GM19239 (cell line): Measurements from ENCODE around the gene GDPD5.

Source experiments
- DNase-seq: peaks from one replicate; pipeline ENCODE4 v3.0.0; 2011; ENCODE audit warnings: low spot score; ENCODE audit not compliant: insufficient read length
- FAIRE-seq: peaks from 2 replicates; lab custom pipeline; 2011; peaks lifted over from hg19 to GRCh38; lab: Jason Lieb, UNC

Gene GDPD5

DNA sequence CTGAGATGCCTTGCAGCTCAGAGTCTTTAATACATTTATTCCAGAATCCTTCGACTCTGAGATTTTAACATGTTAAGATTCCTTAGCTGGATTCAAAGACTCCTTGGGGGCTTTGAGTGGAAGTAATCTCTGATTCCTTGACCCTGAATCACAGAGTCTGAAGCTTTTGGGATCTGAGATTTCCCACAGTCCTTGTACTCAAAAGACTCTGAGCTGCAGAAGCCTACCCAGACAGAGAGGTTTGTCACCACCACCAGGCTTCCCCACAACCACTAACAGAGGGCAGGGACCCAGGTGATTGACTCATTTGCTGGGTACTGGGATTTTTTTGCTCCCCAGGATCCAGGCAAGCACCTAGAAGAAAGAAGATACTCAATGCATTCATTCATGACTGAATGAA is 34.9 kb upstream of the GDPD5 start:
- FAIRE-seq (no peak), DNase-seq (no peak)

DNA sequence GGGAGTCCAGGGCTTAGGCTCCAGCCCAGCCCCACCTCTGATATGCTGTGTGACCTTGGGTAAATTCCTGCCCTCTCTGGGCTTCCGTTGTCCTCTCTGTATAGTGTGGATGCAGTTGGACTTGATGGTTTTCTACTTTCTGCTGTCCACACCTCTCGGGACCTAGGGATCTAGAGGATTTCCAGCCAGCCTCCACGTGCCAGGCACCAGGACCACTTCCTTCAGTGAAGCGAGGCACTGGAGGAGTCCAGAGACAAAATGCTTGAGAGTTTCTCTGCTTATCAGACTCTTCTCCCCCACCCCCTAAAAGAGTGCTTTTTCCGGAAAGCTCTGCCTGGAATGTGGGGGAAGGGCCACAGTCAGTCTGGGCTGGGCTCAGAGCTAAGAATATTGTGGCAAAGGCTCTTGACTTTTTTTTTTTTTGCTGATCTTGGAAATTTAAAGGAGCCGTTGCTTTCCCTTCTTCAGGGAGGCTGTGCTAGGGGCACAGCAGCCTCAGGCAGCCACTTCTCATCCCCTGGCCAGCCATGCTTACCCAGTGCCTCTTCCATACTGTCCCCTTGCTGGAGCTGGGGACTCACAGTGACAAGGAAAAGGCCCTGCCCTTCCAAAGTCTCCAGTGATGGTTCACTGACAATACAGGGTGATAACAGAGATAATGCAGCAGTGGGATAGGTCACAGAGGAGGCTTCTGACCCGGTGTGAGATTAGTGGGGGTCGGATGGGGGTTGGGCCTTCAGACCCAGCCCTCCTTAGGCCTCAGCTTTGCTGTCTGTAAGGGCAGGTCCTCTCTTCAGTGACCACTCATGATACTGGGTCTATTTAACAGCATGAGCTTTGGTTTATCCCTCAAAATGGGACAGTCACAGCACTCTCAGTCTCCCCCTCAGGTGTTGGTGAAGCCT is 33.5 kb upstream of the GDPD5 start:
- no peak for FAIRE-seq
- no peak for DNase-seq

DNA sequence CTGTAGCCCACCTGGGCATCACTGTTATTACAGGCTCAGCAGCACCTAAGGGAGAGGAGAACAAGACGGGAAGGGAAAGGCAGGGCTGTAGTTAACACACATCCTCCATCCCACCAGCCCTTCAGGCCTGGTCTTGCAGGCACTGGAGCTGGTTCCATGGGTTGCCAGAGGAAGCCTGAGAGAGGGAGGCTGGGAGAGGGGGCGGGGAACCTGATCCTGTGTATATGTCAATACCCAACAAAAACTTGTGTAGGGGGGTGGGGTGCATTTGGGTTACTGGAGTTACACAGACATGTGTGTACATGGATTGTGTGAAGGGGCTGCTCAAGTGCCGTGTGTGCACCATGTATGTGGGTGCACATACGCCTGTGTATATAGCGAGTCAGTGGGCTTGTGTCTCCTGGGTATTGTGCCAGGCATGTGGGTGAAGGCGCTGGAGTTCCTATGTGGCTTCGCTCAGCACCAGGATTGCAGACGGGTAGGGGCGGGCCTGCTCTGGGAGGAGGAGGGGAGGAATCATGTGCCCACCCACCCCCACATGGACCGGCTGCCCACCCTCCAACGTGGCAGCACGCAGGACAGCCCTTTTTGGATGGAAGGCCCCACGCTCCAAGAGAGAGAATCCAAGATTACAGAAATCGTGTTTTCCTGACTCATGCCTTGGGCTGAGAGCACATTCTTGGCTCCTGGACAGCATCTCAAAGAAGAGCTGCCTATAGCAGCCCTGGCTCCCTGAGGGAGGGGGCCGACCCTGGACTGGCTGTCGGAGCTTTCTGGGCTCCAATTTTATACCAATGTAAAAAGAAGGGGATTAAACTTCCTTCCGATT is 32.1 kb upstream of the GDPD5 start:
- no peak for FAIRE-seq

DNA sequence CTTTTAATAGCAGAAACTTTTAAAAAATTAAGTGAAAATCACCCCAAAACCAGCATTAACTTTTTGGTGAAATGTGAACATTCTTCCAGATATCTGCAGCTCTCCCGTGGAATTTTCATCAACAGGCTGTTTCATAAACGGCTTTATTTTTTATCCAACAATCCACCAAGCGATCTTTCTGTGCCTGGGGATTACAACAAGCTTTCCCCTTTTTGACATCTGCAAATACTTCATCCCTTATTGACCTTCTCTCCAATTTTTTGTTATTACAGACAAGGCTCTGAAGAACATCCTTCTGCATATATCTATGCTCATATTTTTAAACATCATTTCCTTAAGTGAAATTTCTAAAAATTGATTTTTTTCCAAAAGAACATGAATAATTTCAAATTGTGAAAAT is 30.5 kb upstream of the GDPD5 start:
- DNase-seq = no peak
- no peak for FAIRE-seq

More for the DNA sequence above, 32.1 kb upstream of the GDPD5 start:
- no peak for DNase-seq

DNA sequence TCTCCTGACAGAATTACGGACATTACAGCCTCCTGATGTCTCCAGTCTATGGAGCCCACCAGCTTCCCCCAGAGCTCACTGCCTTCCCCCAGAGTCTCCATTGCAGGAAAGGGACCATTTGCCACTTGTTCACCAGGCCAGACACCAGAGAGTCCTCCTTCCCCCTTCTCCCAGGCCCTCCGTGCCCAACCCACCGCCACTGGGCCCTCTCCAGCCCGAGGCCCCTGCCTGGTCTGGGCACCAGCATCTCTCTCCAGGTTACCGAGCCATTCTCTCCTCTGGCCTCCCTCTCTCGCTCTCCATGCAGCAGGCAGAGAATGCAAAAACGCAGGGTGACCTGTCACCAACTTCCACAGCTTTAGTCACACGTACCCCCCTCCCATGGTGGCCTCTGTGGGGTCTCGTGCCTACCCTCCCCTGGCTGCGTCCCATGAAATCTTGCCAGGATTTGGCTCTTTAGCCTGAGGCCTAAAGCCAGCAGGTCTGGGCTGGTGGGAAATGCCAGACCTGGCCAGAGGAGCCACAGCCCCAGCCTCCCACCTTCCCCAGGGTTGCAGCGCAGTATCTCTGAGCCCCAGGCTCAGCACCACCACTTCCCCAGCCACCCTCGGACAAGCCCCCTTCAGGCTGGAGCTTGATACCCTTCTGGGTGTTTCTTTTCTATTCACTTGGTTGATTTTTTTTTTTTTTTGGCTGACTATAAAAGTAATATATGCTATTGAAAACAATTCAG is 29.5 kb upstream of the GDPD5 start:
- DNase-seq = no peak
- FAIRE-seq = no peak

DNA sequence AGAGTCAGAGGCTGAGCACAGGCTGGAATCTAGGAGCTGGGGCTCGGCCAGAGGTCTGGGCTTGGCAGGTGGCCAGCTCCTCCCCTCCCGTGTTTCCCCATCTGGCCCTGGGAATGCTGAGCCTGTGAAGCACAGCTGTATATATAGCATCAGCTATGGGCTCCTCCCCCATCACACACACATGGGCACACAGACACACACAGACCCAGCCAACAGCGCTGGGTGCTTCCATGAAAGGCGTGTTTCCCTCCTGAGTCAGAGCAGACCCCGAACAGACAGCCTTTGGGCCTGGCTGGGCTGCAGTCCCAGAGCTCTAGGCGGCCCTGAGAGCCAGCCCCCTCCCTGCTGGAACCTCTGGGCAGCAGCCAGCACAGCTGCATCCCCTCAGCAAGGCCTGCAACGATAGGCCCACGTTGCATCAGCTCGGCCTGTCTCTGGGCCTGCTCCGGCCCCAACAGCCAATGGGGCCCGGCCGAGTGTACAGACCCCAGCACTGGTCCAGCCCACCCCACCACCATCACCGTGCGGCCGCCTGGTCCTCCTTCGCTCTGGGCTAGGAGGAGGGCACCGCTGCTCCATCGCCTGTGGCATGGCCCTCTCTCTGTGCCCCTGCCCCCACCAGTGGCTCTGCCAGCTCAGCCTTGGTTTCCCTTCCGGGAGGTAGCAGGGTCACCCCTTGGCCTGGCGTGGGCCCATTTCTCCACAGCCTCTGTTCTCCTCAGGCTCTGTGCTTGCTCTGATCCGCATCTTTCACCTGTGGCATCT is 28.7 kb upstream of the GDPD5 start:
- DNase-seq (no peak), FAIRE-seq (no peak)

DNA sequence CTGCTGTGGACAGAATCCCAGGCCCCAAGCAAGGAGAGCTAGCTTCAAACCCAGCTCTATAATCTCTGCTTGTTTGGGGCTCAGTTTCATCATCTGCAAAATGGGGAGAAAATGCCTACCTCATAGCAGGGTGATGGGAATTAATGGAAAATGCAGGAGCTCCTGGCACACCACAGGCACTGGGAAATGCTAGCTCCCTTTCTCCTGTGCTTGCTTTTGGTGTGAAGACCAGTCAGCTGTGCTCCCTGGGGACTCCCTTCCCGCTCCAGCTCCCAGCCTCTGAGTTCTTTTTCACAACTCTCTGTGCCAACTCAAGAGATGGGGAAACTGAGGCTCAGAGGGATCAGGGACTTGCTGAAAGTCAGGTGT is 28.1 kb upstream of the GDPD5 start:
- FAIRE-seq = no peak

DNA sequence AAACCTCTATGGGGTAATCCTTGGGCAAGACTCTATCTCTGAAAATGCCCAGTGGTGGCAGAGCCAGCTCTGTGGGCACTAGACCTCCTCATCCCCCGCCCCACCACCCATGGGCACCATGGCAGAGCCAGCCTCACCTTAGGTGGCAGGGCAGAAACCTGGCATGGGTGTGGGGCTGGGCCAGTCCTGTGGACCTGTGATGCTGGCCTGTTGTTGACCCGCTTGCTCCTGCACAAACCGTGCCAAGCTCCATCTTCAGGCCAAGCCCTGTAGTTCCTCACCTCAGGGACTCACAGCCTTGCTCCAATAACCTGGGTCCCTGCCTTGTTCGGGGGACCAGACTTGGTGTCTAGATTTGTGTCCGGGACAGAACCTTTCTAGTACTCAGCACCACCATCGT is 27.4 kb upstream of the GDPD5 start:
- DNase-seq (no peak), FAIRE-seq (no peak)

More for the DNA sequence above, 28.1 kb upstream of the GDPD5 start:
- no peak for DNase-seq

DNA sequence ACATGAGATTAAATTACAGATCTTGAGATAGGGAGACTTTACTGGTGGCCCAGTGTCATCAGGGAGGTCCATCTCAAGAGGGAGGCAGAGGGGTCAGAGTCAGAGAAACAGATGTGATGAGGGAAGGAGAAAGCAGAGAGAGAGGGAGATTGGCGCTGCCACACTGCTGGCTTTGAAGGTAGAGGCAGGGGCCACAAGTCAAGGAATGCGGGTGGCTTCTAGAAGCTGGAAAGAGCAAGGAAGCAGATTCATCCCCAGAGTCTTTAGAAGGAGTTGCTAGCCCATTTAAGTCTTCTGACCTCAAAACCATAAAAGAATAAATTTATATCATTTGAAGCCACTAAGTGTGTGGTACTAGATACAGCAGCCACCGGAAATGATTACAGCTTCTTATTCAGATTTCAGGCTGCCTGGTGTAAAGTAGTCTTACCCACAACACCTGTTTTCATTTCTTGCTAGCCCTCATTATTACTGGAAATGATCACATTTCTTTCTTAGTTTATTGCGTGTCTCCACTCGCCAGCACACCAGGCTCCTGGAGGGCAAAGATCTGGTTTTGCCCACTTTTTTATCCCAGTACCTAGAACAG is 23.7 kb upstream of the GDPD5 start:
- FAIRE-seq = no peak
- no peak for DNase-seq

DNA sequence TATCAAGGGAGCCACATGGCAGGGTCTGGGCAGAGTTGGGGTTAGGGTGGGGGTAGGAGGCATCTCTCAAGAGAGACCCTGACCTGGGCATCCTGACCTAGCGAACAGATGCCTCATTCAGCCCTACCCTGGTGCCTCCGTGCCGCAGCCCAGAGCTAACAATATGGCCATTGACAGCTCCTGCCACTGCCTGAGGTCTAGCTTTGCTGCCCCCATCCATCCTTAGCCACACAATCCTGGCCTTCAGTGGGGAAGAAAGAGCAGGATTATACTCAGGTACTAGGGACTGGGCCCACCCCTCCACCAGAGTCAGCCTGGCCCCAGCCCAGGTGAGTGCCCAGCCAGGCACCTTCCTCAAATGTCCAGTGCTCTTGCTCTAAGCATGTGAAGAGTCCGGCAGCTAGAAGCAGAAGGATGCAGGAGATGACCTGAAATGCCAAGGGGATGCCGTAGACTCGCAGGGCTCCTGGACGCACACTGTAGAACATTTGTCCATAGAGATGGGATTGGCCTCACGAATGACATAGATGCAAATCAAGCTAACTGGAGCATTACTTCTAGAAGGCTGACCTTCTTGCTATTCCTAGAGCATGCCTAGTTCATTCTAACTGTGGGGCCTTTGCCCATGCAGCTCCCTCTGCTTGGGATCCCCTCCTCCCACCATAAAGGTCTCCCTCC is 23.0 kb upstream of the GDPD5 start:
- FAIRE-seq (no peak), DNase-seq (no peak)

DNA sequence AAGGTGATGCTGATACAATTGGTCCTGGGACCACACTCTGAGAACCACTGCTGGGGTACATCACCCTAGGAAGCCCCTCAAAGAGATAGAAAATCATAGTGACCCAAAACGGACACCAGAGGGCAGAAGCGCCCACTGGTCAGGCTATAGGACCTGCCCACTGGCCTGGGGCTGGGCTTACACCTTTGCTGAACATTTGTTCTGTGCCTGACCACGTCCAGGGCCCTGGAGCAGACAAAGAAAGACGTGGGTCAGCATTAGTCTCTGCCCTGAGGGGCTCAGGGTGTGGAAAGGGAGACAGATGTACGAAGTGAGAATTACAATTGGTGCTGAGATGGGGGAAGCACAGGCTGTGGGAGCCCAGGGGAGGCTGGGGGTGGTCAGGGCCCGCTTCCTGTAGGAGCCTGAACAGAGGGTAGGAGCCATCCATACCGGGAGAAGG is 21.9 kb upstream of the GDPD5 start:
- peak; percentile 53 for FAIRE-seq
- DNase-seq = peak; percentile 61

DNA sequence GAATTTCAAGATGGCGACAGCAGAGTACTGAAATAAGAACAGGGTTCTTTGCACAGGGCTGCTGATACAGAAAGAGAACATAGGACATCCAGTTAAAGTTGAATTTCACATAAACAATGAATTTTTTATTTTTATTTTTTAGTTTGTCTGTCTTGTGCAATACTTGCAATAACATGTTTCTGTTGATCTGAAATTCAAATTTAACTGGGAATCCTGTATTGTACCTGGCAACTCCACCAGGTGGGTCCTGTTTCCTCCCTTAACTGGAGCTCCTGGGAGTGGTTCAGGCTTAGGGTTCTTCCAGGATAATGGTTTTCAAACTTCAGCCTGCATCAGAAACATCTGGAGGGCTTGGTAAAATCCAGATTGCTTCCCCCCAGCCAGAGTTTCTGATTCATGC is 21.4 kb upstream of the GDPD5 start:
- DNase-seq (no peak), FAIRE-seq (no peak)

DNA sequence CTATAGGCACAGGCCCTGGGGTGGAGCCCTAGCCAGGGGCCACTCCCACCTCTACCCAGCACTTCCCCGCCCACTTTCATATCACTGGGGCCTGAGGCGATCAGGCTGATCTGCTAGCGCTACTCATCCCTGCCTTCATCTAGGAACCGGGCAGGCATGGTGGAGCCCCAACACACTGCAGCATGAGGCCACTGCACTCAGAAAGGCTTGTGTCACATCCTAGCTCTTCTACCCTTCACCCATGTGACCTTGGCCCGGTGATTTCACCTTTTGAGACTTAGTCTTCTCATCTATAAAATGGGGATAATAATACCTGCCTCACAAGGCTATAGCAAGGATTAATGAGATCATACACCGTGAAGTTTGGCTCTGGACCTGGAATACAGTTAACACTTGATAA is 18.1 kb upstream of the GDPD5 start:
- DNase-seq (no peak), FAIRE-seq (no peak)

DNA sequence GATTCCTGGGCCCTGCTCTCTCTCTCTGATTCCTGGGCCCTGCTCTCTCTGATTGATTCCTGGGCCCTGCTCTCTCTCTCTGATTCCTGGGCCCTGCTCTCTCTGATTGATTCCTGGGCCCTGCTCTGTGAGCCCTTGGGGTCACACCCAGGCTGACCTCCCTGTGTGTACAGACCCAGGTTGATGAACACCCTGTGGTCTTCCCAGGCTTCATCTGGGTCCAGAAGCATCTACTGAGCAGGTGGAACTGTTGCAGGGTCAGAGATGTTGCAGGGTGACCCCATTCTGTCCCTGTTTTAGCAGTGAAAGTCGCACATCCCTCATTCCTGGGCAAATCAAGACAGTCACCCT is 16.3 kb upstream of the GDPD5 start:
- DNase-seq = no peak
- no peak for FAIRE-seq

DNA sequence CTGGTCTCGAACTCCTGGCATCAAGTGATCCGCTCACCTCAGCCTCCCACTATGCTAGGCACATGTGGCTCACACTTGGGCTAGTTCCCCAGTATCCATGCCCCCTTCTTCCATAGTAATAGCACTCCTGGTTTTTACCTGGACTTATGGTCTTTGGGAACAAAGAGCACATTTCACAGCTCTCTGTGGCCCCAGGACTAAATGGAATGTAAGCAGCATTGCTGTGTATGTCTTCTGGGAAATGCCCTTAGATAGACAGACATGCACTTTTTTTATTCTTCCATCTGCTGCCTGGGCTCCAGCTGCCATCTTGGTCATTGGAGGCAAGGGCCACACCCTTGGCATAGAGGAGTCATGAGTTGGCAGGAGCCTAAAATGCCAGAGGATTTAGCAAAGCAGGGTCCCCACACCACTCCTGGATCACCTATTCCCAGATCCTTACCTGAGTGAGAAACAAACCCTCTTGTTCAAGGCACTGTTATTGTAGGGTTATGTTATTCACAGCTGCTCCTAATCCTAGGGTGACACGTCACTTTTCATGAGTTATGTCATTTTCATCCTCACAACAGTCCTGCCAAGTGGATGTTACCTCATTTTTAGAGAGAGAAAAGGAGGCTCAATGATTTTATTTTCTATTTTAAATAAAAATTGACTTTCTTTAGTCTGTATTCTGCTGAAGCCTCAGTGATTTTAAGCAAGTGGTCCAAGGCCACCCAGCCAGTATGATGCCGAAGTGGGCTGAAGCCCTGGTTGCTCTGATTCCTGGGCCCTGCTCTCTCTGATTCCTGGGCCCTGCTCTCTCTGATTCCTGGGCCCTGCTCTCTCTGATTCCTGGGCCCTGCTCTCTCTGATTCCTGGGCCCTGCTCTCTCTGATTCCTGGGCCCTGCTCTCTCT is 15.7 kb upstream of the GDPD5 start:
- FAIRE-seq = no peak

DNA sequence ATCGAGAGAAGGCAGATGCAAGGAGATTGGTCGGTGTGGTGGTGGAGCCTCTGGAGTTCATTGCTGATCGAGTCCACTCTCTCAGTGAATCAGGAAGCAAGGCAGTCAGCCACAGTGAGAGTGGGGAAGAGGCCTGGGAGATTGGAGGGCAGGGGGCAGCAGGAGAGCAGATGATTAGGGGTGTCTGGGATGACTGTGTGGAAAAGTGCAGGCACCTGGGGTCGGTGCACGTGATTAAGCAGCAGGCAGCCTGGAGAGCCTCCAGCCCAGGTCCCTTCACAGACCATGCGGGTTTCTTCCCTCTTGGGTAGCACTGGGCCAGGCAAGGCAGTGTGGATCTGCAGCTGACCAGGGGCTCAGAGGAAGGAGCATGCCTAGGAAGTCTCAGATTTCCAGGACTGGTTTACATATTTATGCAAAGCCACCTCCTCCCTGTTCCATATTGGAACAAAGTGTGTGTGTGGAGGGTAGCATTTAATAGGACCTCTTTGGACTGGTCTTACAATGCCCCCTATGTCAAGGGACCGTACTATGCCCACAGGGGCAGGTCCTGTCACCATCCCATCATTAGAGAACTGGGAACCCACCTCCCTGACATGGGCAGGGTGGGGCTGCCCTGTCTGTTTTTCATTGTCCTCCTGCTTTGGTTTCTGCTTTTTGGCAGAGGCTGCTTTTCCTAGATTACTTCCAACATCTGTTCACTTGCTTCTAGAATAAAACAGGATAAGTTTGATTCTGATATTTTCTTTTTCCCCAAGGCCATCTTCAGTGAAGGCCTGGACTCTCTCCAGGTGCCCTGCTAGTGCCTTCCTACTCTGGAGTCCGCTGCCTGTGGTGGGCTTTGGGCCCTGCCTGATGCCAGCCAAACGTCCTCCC is 14.0 kb upstream of the GDPD5 start:
- no peak for FAIRE-seq
- no peak for DNase-seq

More for the DNA sequence above, 15.7 kb upstream of the GDPD5 start:
- DNase-seq = no peak
